Kidney epithelial cell (primary cell): ENCODE data around the gene PACS1. TPM values are rescaled to one million over a fixed set of nuclear protein-coding genes. Genes with fewer than 3 reads are reported as not detected.

Experiments
- DNase-seq: peaks from one replicate; pipeline ENCODE4 v3.0.0-alpha.2; 2010; ENCODE audit warnings: low read depth
- H3K27me3 ChIP-seq: 2 replicates; pipeline ENCODE4 v1.6.0; 2011; ENCODE audit warnings: low read length; ENCODE audit not compliant: control insufficient read depth, insufficient read depth
- H3K36me3 ChIP-seq: 2 replicates; pipeline ENCODE4 v1.5.1; 2011; ENCODE audit warnings: low read length; ENCODE audit not compliant: control insufficient read depth, insufficient read depth
- H3K4me3 ChIP-seq: 2 replicates; pipeline ENCODE4 v1.5.1; 2011; ENCODE audit warnings: low read depth, mild to moderate bottlenecking, control low read depth, low read length
- total RNA-seq: library from RNA; depleted of rRNA; stranded (reverse); fragments of >200 nt; gene quantifications from 2 replicates; pipeline ENCODE4 v1.2.3, GENCODE V29; 2015
- TF ChIP-seq, protein P1 (sequence below): IDR thresholded peaks from 2 replicates; pipeline ENCODE4 v1.5.1; 2011; ENCODE audit warnings: mild to moderate bottlenecking, moderate library complexity, low read length, control low read depth, inconsistent platforms; ENCODE audit not compliant: insufficient read depth, poor library complexity, severe bottlenecking

The PACS1 gene
- total RNA-seq, 1 donor from 2014 or later, result 29.4 TPM

DNA sequence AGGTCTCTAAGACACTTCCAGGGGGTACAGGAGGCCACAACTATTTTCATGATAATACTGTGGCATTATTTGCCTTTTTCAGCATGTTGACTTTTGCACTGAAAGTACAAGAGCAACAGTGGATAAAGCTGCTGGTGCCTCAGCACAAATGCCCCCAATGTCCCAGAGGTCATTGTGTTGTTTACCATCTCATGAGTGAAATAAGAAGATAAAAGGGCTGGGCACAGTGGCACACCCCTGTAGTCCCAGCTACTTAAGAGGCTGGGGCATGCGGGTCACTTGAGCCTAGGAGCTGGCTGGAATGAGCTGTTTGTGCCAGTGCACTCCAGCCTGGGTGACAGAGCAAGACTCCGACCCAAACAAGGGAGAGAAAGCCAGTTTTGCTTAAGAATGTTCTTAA is 125.8 kb downstream of the PACS1 start:
- H3K36me3 ChIP-seq, result no peaks in the 10 kb centered on the region
- no peak for DNase-seq
- no peaks in the 10 kb centered on the region for H3K27me3 ChIP-seq
- H3K4me3 ChIP-seq, result no peak overlapping the region
- TF ChIP-seq, protein P1, sequence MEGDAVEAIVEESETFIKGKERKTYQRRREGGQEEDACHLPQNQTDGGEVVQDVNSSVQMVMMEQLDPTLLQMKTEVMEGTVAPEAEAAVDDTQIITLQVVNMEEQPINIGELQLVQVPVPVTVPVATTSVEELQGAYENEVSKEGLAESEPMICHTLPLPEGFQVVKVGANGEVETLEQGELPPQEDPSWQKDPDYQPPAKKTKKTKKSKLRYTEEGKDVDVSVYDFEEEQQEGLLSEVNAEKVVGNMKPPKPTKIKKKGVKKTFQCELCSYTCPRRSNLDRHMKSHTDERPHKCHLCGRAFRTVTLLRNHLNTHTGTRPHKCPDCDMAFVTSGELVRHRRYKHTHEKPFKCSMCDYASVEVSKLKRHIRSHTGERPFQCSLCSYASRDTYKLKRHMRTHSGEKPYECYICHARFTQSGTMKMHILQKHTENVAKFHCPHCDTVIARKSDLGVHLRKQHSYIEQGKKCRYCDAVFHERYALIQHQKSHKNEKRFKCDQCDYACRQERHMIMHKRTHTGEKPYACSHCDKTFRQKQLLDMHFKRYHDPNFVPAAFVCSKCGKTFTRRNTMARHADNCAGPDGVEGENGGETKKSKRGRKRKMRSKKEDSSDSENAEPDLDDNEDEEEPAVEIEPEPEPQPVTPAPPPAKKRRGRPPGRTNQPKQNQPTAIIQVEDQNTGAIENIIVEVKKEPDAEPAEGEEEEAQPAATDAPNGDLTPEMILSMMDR, result no peak

DNA sequence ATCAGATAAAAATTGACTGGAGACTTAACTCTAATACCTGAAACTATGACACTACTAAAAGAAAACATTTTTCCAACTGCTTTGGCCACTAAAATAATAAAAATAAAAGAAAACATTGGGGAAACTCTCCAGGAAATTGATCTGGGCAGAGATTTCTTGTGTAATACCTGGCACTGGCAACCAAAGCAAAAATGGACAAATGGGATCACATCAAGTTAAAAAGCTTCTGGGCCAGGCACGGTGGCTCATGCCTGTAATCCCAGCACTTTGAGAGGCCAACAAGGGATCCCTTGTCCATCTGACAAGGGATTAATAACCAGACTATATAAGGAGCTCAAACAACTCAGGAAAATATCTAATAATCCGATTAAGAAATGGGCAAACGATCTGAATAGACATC is 133.8 kb downstream of the PACS1 start:
- no peaks in the 10 kb centered on the region for H3K27me3 ChIP-seq
- H3K36me3 ChIP-seq, result no peaks in the 10 kb centered on the region
- DNase-seq, result no peak
- no peak overlapping the region for H3K4me3 ChIP-seq
- TF ChIP-seq, protein P1, result no peak

DNA sequence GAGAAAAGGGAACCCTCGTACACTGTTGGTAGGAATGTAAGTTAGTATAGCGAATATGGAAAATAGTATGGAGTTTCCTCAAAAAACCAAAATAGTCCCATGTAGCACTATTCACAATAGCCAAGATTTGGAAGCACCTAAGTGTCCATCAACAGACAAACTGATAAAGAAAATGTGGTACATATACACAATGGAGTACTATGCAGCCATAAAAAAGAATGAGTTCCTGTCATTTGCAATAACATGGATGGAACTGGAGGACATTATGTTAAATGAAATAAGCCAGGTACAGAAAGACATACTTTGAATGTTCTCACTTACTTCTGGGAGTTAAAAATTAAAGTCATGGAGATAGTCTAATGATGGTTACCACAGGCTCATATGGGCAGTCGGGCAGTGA is 134.3 kb downstream of the PACS1 start:
- Histone ChIP-seq H3K36me3 (no peaks in the 10 kb centered on the region), H3K4me3 (no peak overlapping the region), H3K27me3 (no peaks in the 10 kb centered on the region)
- DNase-seq, result no peak
- TF ChIP-seq, protein P1, result no peak

DNA sequence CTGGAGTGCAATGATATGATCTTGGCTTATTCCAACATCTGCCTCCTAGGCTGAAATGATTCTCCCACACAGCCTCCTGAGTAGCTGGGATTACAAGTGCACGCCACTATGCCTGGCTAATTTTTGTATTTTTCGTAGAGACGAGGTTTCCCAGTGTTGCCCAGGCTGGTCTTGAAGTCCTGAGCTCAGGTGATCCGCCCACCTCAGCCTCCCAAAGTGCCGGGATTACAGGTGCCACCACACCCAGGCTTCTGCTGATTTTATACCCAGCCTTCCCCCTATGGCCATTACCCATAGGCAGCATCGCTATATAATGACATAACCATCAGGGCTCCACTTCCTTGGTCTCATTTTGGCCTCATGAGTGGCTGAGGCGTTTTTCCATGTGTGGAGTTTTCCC is 137.7 kb downstream of the PACS1 start:
- Histone ChIP-seq H3K27me3 (no peaks in the 10 kb centered on the region), H3K36me3 (no peaks in the 10 kb centered on the region), H3K4me3 (no peak overlapping the region)
- TF ChIP-seq, protein P1, result no peak
- DNase-seq, result no peak

DNA sequence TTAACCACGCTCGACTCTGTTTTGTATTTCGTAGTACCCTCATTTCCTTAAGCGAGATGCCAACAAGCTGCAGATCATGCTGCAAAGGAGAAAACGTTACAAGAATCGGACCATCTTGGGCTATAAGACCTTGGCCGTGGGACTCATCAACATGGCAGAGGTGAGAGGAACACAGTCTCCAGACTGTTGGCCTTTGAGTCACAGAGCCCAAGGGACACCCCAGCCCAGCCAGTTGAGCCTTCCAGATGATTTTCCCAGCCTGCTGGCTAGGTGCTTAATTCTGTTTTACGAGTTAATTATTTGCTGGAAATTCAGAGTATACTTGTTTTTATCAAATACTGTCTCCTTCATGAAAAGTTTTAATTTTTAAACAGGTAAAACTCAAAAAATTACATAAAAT is 141.0 kb downstream of the PACS1 start:
- TF ChIP-seq, protein P1, result no peak
- Histone ChIP-seq H3K27me3 (no peaks in the 10 kb centered on the region), H3K4me3 (no peak overlapping the region)

DNA sequence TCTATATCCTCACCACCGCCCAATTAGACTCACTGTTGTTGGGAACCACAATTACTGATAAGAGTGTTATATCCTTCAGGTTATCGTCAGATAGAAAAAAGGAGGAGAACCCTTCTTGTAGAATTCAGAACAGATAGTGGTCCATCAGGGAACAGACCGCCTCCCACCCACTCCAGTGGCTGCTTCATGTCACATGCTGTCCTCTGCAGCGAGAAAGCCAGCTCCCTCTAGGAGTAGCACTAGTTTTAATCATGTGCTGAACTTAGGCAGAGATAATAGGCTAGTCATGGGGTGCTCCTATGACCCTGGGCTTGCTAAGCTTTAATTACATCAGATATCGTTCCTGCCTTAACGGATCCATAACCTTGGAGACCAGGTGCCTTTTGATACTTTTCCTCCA is 146.8 kb downstream of the PACS1 start:
- Histone ChIP-seq H3K4me3 (no peak overlapping the region), H3K27me3 (no peaks in the 10 kb centered on the region), H3K36me3 (peaks cover 3% of the 10 kb centered on the region)
- no peak for DNase-seq
- TF ChIP-seq, protein P1, result no peak

More for the DNA sequence above, 141.0 kb downstream of the PACS1 start:
- DNase-seq, result no peak
- no peaks in the 10 kb centered on the region for H3K36me3 ChIP-seq
